SIG-M5 (cell line): ENCODE results near the gene CPT1B.
"Not testable (repeated sequence)": the region's sequence is repeated elsewhere in the genome, so short reads cannot be mapped to it uniquely, and the experiment has no call there.

Experiments
- DNase-seq: peaks from one replicate; lab custom pipeline; 2025; lab: John Stamatoyannopoulos, UW

CPT1B gene

DNA sequence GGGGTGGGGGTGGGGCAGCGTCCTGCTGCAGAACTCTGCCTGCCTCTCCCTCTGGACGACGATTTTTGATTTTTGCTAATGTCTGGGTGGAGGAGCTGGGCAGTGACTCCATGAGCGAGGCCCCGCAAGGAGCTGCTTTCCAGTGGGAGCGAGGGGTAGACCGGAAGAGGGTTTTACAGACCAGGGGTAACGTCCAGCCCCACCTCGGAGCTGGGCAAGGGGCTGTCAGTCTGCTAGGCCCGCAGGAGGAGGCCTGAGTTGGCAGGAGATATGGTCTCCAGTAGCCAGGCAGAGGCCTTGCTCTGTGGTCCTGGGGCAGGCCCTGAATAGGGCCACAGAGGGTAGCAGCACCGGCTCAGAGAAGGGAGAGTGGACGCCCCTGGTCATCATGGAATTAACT, 31.4 kb upstream of the CPT1B start:
- no peak for DNase-seq

DNA sequence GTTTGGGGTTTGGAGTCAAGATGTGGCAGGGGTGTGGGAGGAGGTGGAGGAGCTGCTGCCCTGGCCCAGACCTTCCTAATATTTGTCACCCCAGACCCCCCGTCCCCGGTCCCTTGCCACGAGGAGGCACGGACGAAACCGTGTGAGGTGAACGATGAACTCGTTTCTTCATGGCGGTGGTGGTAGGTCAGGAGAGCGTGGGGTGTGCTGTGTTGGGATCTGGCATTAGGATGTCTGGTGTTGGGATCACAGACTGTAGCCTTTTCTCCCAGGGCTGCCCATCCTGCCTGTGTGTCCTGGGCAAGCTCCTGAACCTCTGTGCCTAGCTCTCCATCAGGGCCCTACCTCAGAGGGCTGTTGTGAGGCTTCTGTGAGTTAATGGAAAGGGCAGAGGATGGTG, 30.8 kb upstream of the CPT1B start:
- no peak for DNase-seq

DNA sequence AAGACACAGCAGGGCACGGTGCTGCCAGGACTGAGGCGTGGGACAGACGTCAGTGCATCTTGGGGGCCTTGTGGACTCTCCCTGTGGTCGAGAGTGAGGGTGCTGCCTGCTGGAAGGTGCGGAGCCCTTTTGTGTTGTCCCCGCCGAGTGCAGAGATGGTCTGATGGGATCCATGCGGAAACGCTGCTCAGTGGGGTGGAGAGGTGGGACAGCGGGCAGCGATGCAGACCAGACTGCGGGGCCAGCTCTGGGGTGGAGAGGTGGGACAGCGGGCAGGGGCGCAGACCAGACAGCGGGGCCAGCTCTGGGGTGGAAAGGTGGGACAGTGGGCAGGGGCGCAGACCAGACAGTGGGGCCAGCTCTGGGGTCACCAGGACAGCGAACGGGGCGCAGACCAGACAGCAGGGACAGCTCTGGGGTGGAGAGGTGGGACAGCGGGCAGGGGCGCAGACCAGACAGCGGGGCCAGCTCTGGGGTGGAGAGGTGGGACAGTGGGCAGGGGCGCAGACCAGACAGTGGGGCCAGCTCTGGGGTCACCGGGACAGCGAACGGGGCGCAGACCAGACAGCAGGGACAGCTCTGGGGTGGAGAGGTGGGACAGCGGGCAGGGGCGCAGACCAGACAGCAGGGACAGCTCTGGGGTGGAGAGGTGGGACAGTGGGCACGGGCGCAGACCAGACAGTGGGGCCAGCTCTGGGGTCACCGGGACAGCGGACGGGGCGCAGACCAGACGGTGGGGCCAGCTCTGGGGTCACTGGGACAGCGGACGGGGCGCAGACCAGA, 30.0 kb upstream of the CPT1B start:
- not testable (repeated sequence) for DNase-seq

DNA sequence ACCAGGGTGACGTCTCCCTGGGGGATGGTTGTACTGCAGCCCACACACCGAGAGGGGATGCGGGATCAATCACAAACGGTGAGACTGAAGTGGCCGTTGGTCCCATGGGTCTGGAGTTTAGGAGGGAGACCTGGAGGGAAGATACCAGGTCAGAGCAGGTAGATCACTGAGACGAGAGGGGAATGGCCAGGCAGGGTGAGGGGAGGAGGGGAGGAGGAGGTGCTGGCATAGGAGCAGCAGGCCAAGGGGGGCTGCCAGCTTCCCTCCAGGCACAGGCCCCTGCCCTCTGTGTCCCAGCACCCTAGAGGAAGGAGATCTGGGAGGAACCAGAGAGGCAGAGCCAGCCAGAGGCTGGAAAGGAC, 29.4 kb upstream of the CPT1B start:
- DNase-seq = no peak

DNA sequence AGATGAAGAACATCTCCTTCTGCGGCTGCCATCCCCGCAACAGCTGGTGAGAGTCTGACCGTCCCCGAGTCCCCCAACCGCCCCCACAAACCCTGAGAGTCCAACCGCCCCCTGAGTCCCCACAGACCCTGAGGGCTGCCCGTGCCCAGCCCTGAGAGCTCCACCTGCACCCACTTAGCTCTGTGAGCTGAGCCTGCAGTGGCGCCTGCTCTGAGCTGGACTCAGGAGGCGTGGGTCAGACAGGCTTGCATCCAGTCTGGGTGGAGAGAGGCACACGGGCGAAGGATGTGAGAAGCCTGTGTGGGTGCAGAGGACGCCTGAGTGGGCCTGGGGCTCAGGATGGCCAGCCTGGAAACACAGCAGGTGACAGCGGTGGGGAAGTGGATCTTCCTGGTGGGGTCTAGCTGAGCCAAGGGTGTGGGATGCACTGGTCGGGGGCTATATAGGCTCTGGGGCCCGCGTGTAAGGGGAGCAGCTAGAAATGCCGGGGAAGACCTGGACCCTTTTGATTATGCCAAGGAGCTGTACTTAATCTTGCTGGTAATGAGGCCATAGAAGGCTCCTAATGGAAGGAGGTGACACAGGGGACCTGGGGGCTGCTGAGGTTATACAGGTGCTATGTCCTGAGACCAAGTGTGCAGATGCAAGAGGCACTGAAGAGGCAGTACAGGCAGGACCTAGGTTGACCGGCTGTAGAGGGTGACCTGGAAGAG, 28.9 kb upstream of the CPT1B start:
- no peak for DNase-seq

DNA sequence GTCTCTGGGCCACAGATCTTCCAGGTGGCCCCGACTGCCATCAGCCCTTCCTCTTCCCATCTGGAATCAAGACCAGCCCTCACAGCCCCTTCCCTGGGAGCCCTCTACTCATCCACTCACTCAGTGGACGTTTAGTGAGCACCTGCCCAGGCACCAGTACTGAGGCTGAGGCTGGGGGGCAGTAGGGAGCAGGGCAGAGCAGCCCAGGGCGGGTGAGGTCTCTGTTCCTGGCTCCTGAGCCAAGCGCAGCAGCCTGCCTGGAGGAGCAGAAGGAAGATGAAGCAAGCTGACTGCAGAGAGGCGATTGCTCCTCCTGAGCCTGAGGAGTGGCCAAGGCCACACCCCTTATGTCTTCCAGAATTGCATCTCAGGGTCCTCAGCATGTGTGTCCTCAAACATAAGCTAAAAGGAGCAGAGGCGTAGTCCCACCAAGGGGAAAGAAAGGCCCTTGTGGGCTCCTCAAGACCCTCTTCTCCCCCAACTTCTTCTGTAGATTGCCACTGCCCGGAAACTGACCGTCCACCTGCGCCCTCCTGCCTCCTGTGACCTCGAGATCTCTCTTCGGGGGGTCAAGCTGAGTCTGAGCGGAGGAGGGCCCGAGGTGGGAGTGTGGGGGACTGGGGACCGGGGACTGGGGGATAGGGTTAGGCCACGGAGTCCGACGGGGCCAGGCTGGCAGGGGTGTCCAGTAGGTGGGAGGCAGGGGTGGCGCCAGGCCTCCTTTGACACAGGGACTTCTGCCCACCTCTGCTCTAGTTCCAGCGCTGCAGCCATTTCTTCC, 28.1 kb upstream of the CPT1B start:
- no peak for DNase-seq

DNA sequence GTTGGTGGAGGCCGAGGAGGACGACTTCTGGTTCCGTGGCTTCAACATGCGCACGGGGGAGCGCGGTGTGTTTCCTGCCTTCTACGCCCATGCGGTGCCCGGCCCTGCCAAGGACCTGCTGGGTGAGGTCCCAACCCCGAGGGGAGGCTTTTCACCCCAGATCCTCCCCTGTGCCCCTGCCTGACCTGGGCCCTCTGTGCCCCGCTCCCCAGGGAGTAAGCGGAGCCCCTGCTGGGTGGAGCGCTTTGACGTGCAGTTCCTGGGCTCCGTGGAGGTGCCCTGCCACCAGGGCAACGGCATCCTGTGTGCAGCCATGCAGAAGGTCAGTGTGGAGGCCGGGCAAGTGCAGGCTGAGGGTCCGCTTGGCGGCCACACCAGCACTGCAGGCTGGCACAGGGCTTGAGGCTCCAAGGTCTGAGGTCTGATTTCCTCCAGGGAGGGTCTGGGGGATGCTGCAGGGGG, 27.4 kb upstream of the CPT1B start:
- DNase-seq = no peak

DNA sequence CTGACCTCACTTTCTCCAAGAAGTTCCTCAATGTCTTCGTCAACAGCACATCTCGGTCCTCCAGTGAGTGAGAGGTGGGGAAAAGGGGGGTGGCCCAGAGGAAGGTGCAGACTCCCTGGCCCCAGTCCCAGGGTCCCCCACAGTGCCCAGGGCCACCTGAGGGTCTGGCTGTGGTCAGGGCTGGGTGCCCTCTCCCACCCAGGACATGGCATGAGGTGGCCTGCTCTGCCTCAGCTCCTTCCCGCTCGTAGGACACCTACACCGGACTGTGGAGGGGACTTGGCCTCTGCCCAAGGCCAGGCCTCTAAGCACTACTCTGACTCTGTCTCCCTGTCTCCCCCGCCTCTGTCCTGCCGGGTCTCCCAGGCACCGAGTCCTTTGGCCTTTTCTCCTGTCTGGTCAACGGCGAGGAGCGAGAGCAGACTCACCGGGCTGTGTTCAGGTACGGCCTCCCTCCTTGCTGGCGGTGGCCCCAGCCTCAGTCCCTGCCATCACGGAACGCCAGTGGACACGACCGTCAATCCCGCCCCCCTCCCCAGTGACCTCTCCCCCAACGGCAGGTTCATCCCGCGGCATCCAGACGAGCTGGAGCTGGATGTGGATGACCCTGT, 26.9 kb upstream of the CPT1B start:
- DNase-seq = no peak

DNA sequence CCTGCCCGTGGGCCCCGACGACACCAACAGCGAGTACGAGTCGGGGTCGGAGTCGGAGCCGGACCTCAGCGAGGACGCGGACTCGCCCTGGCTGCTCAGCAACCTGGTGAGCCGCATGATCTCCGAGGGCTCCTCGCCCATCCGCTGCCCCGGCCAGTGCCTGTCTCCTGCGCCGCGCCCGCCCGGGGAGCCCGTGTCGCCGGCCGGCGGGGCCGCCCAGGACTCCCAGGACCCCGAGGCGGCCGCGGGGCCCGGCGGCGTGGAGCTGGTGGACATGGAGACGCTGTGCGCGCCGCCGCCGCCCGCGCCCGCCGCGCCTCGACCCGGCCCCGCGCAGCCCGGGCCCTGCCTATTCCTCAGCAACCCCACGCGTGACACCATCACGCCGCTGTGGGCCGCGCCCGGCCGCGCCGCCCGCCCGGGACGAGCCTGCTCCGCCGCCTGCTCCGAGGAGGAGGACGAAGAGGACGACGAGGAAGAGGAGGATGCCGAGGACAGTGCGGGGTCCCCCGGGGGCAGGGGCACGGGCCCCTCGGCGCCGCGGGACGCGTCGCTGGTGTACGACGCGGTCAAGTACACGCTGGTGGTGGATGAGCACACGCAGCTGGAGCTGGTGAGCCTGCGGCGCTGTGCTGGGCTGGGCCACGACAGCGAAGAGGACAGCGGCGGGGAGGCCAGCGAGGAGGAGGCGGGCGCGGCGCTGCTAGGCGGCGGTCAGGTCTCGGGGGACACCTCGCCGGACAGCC, 26.2 kb upstream of the CPT1B start:
- DNase-seq = no peak

DNA sequence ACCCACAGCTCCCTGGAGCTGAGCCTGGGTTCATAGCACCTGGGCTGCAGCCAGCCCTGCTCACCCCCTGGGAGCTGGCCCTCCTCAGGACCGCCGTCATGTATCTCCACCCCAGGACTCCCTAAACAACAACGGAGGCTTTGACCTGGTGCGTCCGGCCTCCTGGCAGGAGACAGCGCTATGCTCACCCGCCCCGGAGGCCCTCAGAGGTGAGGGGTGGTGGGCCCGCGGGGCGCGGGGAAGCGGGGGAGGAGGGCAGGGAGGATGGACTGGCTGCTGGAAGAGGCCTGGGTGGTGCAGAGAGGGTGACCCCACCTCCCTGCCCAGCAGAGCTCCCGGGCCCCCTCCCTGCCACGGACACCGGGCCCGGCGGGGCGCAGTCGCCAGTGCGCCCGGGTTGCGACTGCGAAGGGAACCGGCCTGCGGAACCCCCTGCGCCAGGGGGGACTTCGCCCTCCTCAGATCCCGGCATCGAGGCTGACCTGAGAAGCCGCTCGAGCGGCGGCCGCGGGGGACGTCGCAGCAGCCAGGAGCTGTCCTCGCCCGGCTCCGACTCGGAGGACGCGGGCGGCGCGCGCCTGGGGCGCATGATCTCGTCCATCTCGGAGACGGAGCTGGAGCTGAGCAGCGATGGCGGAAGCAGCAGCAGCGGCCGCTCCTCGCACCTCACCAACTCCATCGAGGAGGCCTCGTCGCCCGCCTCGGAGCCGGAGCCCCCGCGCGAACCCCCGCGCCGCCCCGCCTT, 25.5 kb upstream of the CPT1B start:
- DNase-seq = no peak

DNA sequence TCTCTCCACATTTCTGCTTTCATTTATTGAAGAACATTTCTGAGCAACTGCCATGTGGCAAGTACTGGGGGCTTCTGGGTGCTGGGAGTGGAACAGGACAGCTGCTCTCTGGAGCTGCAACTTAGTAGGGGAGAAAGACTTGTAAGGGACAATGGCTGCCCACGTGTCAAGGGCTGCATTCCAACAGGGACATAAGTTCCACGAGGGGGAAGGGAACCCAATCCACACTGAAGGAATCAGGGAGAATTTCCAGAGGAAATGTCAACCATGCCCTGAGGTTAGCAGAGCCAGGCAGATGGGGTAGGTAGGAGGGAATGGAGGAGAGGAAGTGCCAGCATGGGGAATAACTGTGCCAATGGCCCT, 24.1 kb upstream of the CPT1B start:
- no peak for DNase-seq

DNA sequence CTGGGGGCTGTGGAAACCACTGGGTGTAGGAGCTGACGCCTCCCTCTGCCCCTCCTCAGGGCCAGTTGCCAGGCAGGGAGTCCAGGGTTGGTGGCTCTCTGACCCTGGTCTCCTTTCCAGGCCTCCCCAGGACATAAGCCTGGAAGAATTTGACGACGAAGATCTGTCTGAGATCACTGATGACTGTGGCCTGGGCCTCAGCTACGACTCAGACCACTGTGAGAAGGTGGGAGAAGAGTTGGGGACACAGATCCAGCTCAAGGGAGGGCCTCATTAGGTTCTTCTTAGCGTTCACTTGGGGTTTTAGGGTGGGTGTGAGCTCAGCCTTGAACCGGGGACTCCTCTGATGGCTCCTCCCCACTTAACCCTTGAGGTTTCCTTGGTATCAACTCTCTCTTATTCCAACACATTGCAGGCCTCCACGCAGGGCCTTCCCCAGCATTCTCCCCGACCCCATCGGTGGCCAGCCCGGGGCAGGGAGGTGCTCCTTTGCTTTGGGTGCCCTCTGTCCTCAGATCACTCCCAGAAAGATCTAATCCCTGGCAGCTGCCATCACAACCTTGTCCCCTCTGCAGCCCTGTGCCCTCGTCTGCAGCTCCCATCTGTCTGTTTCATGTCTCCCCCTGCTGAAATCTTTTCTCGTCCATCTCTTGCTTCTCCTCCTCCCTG, 23.6 kb upstream of the CPT1B start:
- DNase-seq = no peak

DNA sequence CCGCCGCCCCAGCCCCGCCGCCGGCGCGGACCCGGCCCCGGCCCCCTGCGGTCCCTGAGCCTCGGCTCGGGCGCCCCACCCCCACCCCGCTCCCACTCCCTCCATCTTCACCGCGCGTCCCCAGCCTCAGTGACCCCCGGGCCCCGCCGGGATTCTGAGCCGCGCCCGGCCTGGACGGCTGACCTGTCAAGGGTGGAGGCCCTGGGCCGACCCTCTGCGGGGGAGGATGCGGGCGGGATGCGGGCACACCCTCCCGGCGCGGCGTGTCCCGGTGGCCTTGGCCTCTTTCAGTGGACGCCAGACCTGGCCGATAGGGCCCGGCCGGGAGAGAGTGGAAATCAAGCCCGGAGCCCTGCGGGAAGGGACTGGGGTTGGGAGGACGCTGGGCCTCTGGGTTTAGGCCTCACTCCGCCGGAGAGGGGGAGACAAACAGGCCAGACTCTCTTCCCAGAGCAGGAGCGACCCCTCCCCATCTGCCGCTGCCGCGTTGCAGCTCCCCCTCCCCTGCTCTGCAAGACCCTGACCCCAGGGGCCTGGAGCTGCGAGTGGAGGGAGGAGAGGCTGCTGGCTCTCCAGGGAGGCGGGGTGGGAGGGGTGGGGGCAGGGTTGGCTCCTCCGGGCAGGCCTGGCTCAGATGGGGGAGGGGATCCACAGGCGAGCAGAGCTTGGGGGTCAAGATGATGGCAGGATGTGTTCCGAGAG, 22.9 kb upstream of the CPT1B start:
- no peak for DNase-seq

DNA sequence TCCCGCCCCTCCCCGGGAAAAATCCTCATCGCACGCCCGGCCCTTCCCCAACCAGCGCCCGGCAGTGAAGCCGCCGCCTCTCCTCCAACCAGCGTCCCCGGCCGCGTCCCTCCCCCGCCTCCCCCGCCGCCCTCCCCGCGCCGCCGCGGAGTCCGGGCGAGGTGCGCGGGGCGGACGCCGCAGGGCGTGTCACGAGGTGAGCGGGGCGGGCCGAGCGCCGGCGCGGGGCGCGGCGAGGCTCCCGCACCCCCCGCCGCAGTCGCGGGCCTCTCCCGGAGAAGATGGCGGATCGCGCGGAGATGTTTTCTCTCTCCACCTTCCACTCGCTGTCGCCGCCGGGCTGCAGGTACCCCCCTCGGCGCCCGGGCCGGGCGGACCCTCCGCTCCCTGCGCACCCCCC, 22.3 kb upstream of the CPT1B start, which contains the start of gene MAPK8IP2:
TSS of gene MAPK8IP2 (plus strand) at position 256 of the 400 bp plus-strand sequence. CDS start at position 282, 26 bp downstream.
- DNase-seq = no peak

DNA sequence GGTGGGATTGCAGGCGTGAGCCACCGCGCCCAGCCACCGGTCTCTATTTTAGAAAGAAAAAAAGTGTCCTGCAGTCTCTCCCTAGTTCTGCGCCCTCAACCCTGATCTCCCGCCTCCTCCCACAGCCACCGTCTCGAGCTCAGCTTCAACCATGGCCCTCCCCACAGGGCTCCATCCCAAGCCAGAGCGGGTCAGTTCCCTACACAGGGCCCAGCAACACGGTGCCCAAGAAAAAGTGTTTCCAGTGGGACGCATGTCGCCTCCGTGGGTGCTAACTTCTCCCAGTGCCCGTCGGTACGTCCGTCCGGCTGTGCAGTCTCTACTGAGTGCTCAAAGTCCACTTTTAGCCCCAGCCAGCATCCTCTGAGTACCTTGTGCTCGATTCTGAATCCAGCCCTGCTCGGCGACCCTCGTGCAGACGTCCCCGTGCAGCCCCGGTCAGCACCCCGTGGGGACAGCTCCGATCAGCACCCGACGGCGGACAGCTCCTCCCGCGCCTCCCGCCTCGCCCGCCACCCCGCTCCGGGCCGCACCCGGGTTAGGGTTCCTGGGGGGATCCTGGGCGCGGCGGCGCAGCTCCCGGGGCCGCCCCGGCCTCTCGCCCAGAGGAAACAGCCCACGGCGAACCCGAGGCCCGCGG, 21.7 kb upstream of the CPT1B start:
- DNase-seq = no peak

DNA sequence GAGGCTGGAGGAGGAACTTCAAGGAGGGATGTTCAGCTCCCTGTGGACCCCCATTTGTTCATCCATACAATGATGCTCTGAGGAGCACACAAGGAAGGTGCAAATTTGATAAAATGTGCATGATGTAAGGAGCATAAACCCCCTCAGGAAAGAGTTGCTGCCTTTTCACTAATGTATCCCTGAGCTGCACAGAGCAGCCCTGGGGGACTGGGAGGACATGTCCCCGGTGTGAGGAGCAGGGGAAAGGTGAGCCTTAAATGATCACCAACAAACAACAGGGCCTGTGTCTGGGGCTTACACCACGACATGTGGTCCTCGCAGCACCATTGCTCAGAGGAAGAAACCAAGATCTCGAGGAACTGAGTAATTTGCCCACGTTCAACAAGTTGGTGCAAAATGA, 18.9 kb upstream of the CPT1B start:
- DNase-seq = no peak

DNA sequence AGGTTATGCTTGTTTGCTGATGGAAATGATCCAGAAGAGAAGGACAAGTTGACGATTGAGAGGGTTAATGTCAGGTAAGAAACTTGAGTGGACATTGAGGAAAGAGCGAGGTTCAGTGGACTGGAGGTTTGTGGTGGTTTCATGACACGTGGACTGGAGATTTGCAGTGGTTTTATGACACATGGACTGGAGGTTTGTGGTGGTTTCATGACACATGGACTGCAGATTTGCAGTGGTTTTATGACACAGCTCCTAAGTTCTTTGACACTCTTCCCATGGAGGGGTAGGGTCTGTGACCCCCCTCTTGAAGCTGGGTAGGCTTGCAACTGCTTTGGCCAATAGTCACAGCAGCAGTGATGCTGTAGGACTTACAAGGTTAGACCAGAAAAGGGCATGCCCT, 17.0 kb upstream of the CPT1B start:
- no peak for DNase-seq

DNA sequence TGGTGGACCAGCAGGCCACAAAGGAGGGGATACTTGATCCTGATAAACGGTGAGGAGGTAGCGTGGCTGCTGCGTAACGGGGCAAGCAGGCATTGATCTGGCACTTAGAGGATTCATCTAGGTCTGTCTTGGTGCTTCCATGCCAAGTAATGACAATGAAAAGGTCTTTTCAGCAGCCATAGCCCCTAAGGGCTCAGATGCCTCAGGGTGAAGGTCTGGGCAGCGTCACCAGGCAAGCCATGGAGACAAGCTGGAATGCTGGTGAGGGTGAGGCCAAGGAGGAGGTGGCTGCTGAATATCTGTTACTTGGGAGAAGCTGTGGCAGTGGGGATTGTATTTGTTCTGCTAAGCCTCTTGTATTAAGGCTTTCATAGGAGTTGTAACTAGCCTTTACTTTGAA, 9.2 kb upstream of the CPT1B start:
- no peak for DNase-seq

DNA sequence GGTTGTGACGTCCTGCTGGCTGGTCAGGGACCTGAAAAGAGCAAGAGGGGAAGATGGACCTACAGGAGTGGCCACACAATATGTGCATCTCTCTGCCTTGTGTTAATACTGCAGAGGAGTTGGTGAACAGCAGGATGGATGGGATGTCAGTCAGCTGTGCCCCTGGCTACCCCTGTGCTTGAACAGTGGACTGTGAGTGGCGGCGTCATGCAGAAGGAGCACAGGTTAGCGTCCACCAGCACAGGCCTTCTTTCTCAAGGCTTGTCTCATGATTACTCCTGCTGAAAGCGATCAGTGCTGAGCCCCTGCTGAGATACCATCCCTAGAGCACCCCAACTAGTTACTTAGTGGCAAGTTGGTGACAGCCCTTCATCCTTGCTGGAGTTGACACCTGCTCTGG, 8.2 kb upstream of the CPT1B start:
- no peak for DNase-seq
